MCF 10A (cell line): ENCODE measurements around the gene DYSF. TPM values are rescaled to one million over a fixed set of nuclear protein-coding genes. Genes with fewer than 3 reads are reported as not detected.
"Not testable (repeated sequence)": the region's sequence is repeated elsewhere in the genome, so short reads cannot be mapped to it uniquely, and the experiment has no call there.

Experiments
- BruUV-seq: library from RNA; stranded (reverse); fragments of 400-500 nt; replicated peaks from 2 replicates; lab custom pipeline; 2021; lab: Mats Ljungman, UMichigan
- CTCF ChIA-PET: fragments of 300-600 bp; sonication (Branson Sonifier 250); formaldehyde crosslinking; extraction: SDS; loops from one replicate; lab custom pipeline; 2021; ENCODE audit warnings: antibody characterized with exemption, inconsistent platforms; lab: Yijun Ruan, JAX
- POLR2A ChIA-PET: fragments of 300-600, 350-650 bp; sonication (Branson Sonifier 250); formaldehyde crosslinking; extraction: SDS; loops from one replicate; lab custom pipeline; 2020; ENCODE audit warnings: antibody characterized with exemption, inconsistent platforms; lab: Yijun Ruan, JAX
- DNase-seq: peaks from one replicate; pipeline ENCODE4 v3.0.0-alpha.2; 2018; ENCODE audit not compliant: unreplicated experiment
- H3K27ac Mint-ChIP-seq: one replicate; pipeline ENCODE4 v1.8.0; 2022; ENCODE audit warnings: mild to moderate bottlenecking, low read depth, mixed read lengths; ENCODE audit not compliant: unreplicated experiment
- H3K27me3 Mint-ChIP-seq: one replicate; pipeline ENCODE4 v1.8.0; 2022; ENCODE audit warnings: mixed read lengths; ENCODE audit not compliant: insufficient read depth, unreplicated experiment
- H3K36me3 Mint-ChIP-seq: one replicate; pipeline ENCODE4 v1.8.0; 2022; ENCODE audit warnings: mild to moderate bottlenecking, moderate library complexity, mixed read lengths; ENCODE audit not compliant: insufficient read depth, unreplicated experiment
- H3K4me1 Mint-ChIP-seq: one replicate; pipeline ENCODE4 v1.8.0; 2022; ENCODE audit warnings: mixed read lengths; ENCODE audit not compliant: insufficient read depth, unreplicated experiment
- H3K4me3 Mint-ChIP-seq: one replicate; pipeline ENCODE4 v1.8.0; 2022; ENCODE audit warnings: mild to moderate bottlenecking, moderate library complexity, mixed read lengths; ENCODE audit not compliant: unreplicated experiment
- H3K9me3 Mint-ChIP-seq: one replicate; pipeline ENCODE4 v1.8.0; 2022; ENCODE audit warnings: mixed read lengths; ENCODE audit not compliant: unreplicated experiment
- CTCF ChIP-seq: fragments of 200-600 bp; IDR thresholded peaks from one replicate; pipeline ENCODE4 v1.8.0; 2022; ENCODE audit warnings: antibody characterized with exemption, mild to moderate bottlenecking; ENCODE audit not compliant: unreplicated experiment
- intact Hi-C: fragments of 100-400 bp; cut with micrococcal nuclease; formaldehyde crosslinking; loops from 2 replicates; pipeline ENCODE4 v1.14.1; 2022
- total RNA-seq: library from RNA; stranded (reverse); gene quantifications from 2 replicates; pipeline ENCODE4 v1.2.3, GENCODE V29; 2022

DYSF gene
- total RNA-seq, 1 experiment from 2014 or later = 2.0 TPM

- ChIA-PET POLR2A (no interaction called here), CTCF (interaction anchor here (0.6 to 1.1 kb wide), 3 partner anchors 28 to 656 kb away, joined by 3 to 4 read pairs (median 3); no protein-coding TSS in a partner anchor)
- BruUV-seq = no TSS peak
- Mint-ChIP-seq H3K27ac (no peak overlapping the region), H3K36me3 (peaks cover 13% of the 10 kb centered on the region), H3K9me3 (no peaks in the 10 kb centered on the region), H3K27me3 (no peaks in the 10 kb centered on the region), H3K4me3 (no peak overlapping the region), H3K4me1 (peaks cover 6% of the 10 kb centered on the region)
- DNase-seq = no peak
- intact Hi-C loops = no loop called here
- no peak for TF ChIP-seq CTCF
Measured at GRCh38 chr2:71482055-71482454, 28.7 kb downstream of the DYSF start.

- no peak for TF ChIP-seq CTCF
- DNase-seq = no peak
- no peaks in the 10 kb centered on the region for H3K9me3 Mint-ChIP-seq
- no peak overlapping the region for H3K4me3 Mint-ChIP-seq
- H3K36me3 Mint-ChIP-seq = peaks cover 7% of the 10 kb centered on the region
- POLR2A ChIA-PET = no interaction called here
- intact Hi-C loops = no loop called here
- no peaks in the 10 kb centered on the region for H3K27me3 Mint-ChIP-seq
- CTCF ChIA-PET = no interaction called here
- no peaks in the 10 kb centered on the region for H3K4me1 Mint-ChIP-seq
- H3K27ac Mint-ChIP-seq = no peak overlapping the region
- no TSS peak for BruUV-seq
Measured at GRCh38 chr2:71483246-71483645, 29.9 kb downstream of the DYSF start.

GRCh38 chr2:71484354-71484753 is 31.0 kb downstream of the DYSF start:
- H3K9me3 Mint-ChIP-seq = no peaks in the 10 kb centered on the region
- CTCF ChIA-PET = no interaction called here
- TF ChIP-seq CTCF = no peak
- H3K4me1 Mint-ChIP-seq = no peaks in the 10 kb centered on the region
- H3K36me3 Mint-ChIP-seq = peaks cover 7% of the 10 kb centered on the region
- intact Hi-C loops = no loop called here
- DNase-seq = no peak
- H3K27me3 Mint-ChIP-seq = no peaks in the 10 kb centered on the region
- POLR2A ChIA-PET = no interaction called here
- BruUV-seq = no TSS peak
- H3K4me3 Mint-ChIP-seq = no peak overlapping the region
- no peak overlapping the region for H3K27ac Mint-ChIP-seq

- ChIA-PET CTCF (interaction anchor here (0.6 to 0.7 kb wide), 2 partner anchors 23 kb away, joined by 3 read pairs; no protein-coding TSS in a partner anchor), POLR2A (interaction anchor here (0.6 kb wide), 1 partner anchor 161 kb away, joined by 3 read pairs; no protein-coding TSS in a partner anchor)
- H3K9me3 Mint-ChIP-seq = no peaks in the 10 kb centered on the region
- no peaks in the 10 kb centered on the region for H3K4me1 Mint-ChIP-seq
- no peak for TF ChIP-seq CTCF
- no peaks in the 10 kb centered on the region for H3K27me3 Mint-ChIP-seq
- intact Hi-C loops = no loop called here
- H3K27ac Mint-ChIP-seq = no peak overlapping the region
- H3K4me3 Mint-ChIP-seq = no peak overlapping the region
- H3K36me3 Mint-ChIP-seq = no peaks in the 10 kb centered on the region
- no TSS peak for BruUV-seq
- no peak for DNase-seq
Measured at GRCh38 chr2:71486881-71487640, 33.7 kb downstream of the DYSF start.

- H3K4me1 Mint-ChIP-seq, H3K27me3 Mint-ChIP-seq, DNase-seq, H3K36me3 Mint-ChIP-seq, POLR2A ChIA-PET, H3K27ac Mint-ChIP-seq, BruUV-seq, H3K4me3 Mint-ChIP-seq, intact Hi-C loops, H3K9me3 Mint-ChIP-seq: not testable (repeated sequence)
- CTCF ChIA-PET = interaction anchor here (0.5 kb wide), 1 partner anchor 19 kb away, joined by 3 read pairs; no protein-coding TSS in a partner anchor
Measured at GRCh38 chr2:71491551-71491950, 38.2 kb downstream of the DYSF start.
